MCF 10A (cell line): Measurements from ENCODE around the gene PRLH. TPM values are rescaled to one million over a fixed set of nuclear protein-coding genes. Genes with fewer than 3 reads are reported as not detected.

Source experiments
- BruUV-seq: library from RNA; stranded (reverse); fragments of 400-500 nt; replicated peaks from 2 replicates; lab custom pipeline; 2021; lab: Mats Ljungman, UMichigan
- CTCF ChIA-PET: fragments of 300-600 bp; sonication (Branson Sonifier 250); formaldehyde crosslinking; extraction: SDS; loops from one replicate; lab custom pipeline; 2021; ENCODE audit warnings: antibody characterized with exemption, inconsistent platforms; lab: Yijun Ruan, JAX
- POLR2A ChIA-PET: fragments of 300-600, 350-650 bp; sonication (Branson Sonifier 250); formaldehyde crosslinking; extraction: SDS; loops from one replicate; lab custom pipeline; 2020; ENCODE audit warnings: antibody characterized with exemption, inconsistent platforms; lab: Yijun Ruan, JAX
- DNase-seq: peaks from one replicate; pipeline ENCODE4 v3.0.0-alpha.2; 2018; ENCODE audit not compliant: unreplicated experiment
- H3K27ac Mint-ChIP-seq: one replicate; pipeline ENCODE4 v1.8.0; 2022; ENCODE audit warnings: mild to moderate bottlenecking, low read depth, mixed read lengths; ENCODE audit not compliant: unreplicated experiment
- H3K27me3 Mint-ChIP-seq: one replicate; pipeline ENCODE4 v1.8.0; 2022; ENCODE audit warnings: mixed read lengths; ENCODE audit not compliant: insufficient read depth, unreplicated experiment
- H3K36me3 Mint-ChIP-seq: one replicate; pipeline ENCODE4 v1.8.0; 2022; ENCODE audit warnings: mild to moderate bottlenecking, moderate library complexity, mixed read lengths; ENCODE audit not compliant: insufficient read depth, unreplicated experiment
- H3K4me1 Mint-ChIP-seq: one replicate; pipeline ENCODE4 v1.8.0; 2022; ENCODE audit warnings: mixed read lengths; ENCODE audit not compliant: insufficient read depth, unreplicated experiment
- H3K4me3 Mint-ChIP-seq: one replicate; pipeline ENCODE4 v1.8.0; 2022; ENCODE audit warnings: mild to moderate bottlenecking, moderate library complexity, mixed read lengths; ENCODE audit not compliant: unreplicated experiment
- H3K9me3 Mint-ChIP-seq: one replicate; pipeline ENCODE4 v1.8.0; 2022; ENCODE audit warnings: mixed read lengths; ENCODE audit not compliant: unreplicated experiment
- intact Hi-C: fragments of 100-400 bp; cut with micrococcal nuclease; formaldehyde crosslinking; loops from 2 replicates; pipeline ENCODE4 v1.14.1; 2022
- total RNA-seq: library from RNA; stranded (reverse); gene quantifications from 2 replicates; pipeline ENCODE4 v1.2.3, GENCODE V29; 2022
- TF ChIP-seq, protein P1 (sequence below): fragments of 200-600 bp; IDR thresholded peaks from one replicate; pipeline ENCODE4 v1.8.0; 2022; ENCODE audit warnings: antibody characterized with exemption, mild to moderate bottlenecking; ENCODE audit not compliant: unreplicated experiment

Gene PRLH
- total RNA-seq, 1 experiment from 2014 or later: not detected

DNA sequence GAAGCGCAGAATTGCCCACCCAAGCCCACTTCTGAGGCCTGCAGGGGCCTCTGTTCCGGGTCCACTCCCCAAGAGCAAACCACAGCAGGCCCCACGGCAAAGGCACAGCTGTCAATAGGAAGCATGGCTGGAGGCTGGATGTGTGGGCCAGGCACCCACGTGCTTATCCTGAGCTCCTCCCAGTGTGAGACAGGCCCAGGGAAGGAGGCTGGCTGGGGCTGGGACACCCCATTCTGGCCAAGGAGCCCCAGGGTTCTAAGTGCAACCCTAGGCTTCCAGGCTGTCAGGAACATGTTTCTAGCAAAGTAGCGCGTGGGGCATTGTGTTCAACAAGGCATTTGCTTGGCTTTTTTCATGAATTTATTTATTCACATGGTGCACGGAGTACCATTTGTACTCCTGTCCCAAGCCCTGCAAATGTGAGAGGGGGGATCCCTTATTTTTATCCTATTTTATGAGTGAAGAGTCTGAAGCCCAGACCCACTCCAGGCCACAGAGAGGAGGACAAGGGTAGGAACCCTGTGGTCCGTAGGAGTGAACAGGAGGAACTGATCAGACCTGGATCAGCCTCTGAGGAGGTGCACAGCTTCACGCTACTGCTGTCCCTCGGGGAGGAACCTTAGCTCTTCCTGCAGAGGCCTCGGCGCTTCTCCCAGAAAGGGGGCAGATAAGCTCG lies 30.3 kb downstream of the PRLH start:
- Mint-ChIP-seq H3K27ac (no peak overlapping the region), H3K36me3 (no peaks in the 10 kb centered on the region), H3K27me3 (no peaks in the 10 kb centered on the region), H3K9me3 (no peaks in the 10 kb centered on the region), H3K4me1 (no peaks in the 10 kb centered on the region), H3K4me3 (no peak overlapping the region)
- TF ChIP-seq, protein P1, sequence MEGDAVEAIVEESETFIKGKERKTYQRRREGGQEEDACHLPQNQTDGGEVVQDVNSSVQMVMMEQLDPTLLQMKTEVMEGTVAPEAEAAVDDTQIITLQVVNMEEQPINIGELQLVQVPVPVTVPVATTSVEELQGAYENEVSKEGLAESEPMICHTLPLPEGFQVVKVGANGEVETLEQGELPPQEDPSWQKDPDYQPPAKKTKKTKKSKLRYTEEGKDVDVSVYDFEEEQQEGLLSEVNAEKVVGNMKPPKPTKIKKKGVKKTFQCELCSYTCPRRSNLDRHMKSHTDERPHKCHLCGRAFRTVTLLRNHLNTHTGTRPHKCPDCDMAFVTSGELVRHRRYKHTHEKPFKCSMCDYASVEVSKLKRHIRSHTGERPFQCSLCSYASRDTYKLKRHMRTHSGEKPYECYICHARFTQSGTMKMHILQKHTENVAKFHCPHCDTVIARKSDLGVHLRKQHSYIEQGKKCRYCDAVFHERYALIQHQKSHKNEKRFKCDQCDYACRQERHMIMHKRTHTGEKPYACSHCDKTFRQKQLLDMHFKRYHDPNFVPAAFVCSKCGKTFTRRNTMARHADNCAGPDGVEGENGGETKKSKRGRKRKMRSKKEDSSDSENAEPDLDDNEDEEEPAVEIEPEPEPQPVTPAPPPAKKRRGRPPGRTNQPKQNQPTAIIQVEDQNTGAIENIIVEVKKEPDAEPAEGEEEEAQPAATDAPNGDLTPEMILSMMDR: no peak
- POLR2A ChIA-PET: no interaction called here
- BruUV-seq: no TSS peak
- DNase-seq: no peak
- CTCF ChIA-PET: interaction anchor here (0.5 kb wide), 1 partner anchor 11 kb away, joined by 6 read pairs; no protein-coding TSS in a partner anchor
- intact Hi-C loops: no loop called here

DNA sequence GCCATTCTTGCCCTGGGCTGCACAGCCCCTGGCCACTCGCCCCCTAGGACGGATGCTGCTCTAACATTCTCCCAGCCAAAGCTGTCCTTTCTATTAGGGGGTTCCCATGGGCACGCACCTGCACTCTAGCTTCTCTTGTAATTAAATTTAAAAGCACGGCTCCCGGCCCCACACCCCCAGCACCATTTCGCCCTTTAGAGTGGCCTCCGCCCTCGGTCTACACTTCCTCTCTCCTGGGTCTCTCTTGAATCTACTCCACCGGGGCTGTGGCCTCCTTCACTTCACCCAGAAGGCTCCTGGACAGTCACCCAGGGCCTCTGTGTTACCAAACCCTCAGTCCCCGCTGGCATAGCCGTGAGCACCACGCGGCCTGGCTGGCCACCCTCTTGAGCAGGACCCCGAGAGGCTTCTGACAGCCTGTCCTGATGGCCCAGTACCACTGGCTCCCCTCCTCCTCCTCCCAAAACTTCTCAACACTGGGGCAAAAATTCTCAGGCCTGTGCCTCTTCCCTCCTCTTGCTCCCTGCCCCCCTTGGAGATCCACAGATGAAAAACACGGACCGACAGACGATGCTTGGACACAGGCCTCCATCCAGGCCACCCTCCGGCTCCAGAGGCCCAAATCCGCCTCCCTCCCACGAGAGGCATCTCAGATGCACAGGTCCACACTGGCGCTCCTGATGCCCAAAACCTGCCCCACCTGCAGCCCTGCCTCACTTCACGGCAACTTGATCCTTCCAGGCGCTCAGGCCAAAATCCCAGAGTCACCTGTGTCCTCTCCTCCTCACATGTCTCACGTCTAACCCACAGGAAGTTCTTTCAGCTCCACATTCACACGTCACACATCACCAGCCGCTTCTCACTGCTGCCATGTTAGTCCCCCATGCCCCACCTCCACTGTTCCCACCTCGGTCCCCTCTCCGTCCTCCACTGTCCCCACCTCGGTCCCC lies 31.1 kb downstream of the PRLH start:
- TF ChIP-seq, protein P1: no peak
- ChIA-PET POLR2A (no interaction called here), CTCF (interaction anchor here (0.5 kb wide), 1 partner anchor 10 kb away, joined by 6 read pairs; no protein-coding TSS in a partner anchor)
- intact Hi-C loops: no loop called here
- no peak for DNase-seq
- Mint-ChIP-seq H3K36me3 (no peaks in the 10 kb centered on the region), H3K27me3 (no peaks in the 10 kb centered on the region), H3K9me3 (no peaks in the 10 kb centered on the region), H3K4me3 (no peak overlapping the region), H3K27ac (peak overlapping the region; percentile 71), H3K4me1 (no peaks in the 10 kb centered on the region)
- no TSS peak for BruUV-seq

DNA sequence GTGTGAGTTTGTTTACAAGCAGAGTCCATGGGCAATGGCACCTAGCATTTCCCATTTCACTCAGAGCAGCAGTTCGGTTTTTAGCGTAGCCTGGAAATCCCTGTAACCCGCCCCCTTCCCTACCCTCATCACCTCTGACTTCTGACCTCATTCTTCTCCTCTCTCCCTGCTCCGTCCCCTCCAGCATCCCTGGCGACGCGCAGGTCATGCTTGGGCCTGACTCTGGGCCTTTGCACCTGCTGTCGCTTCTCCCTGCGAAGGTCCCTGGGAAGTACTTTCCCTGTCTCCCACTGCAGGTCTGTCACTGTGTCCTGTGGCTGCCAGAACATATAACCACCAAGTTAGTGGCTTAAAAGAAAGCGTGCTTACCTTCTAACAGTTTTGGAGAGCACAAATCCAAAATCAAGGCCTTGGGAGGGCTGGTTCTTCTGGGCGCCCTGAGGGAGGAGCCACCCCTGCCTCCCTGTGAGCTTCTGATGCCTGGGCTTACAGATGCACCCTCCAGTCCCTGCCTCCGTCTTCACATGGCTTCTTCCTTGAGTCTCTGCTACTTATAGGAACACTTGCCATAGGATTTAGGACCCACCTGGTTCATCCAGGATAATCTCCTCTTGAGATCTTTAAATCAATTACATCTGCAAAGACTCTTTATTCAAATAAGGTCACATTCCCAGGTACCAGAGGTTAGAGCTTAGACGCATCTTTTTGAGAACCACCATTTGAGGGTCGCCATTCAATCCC lies 32.3 kb downstream of the PRLH start:
- TF ChIP-seq, protein P1: no peak
- Mint-ChIP-seq H3K36me3 (no peaks in the 10 kb centered on the region), H3K27me3 (no peaks in the 10 kb centered on the region), H3K4me3 (no peak overlapping the region), H3K27ac (no peak overlapping the region), H3K4me1 (no peaks in the 10 kb centered on the region), H3K9me3 (no peaks in the 10 kb centered on the region)
- ChIA-PET POLR2A (no interaction called here), CTCF (no interaction called here)
- DNase-seq: no peak
- intact Hi-C loops: no loop called here
- no TSS peak for BruUV-seq
